GM18499 (cell line): ENCODE results near the gene LGI4.

Experiments used
- ATAC-seq: cut with Tn5 transposase; IDR thresholded peaks from one replicate; pipeline ENCODE4 v1.9.1; 2021; ENCODE audit warnings: moderate number of reproducible peaks; ENCODE audit not compliant: insufficient read depth, unreplicated experiment

Gene LGI4

GRCh38 chr19:35134601-35135242 lies at the start of gene LGI4:
Gene LGI4, minus strand, starts transcription at chr19:35135059. Its CDS starts 379 bp downstream, at chr19:35134680.
- no peak for ATAC-seq

DNA sequence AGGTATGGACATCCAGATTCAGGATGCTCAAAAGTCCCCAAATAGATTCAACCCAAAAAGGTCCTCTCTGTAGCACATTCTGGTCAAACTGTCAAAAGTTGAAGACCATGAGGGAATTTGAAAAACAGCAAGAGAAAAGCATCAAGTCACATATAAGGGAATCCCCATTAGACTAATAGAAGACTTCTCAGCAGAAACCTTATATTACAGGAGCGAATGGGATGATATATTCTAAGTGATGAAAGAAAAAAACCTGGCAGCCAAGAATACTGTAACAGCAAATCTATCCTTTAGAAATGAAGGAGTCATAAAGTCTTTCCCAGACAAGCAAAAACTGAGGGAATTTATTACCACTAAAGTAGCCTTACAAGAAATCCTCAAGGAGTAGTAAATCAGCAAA lies 49.4 kb upstream of the LGI4 start:
- ATAC-seq, result no peak

- ATAC-seq, result no peak
Measured at GRCh38 chr19:35181387-35181786, 46.5 kb upstream of the LGI4 start.

- no peak for ATAC-seq
Measured at GRCh38 chr19:35179830-35180229, 45.0 kb upstream of the LGI4 start.

- no peak for ATAC-seq
Measured at GRCh38 chr19:35178701-35179100, 43.8 kb upstream of the LGI4 start.

DNA sequence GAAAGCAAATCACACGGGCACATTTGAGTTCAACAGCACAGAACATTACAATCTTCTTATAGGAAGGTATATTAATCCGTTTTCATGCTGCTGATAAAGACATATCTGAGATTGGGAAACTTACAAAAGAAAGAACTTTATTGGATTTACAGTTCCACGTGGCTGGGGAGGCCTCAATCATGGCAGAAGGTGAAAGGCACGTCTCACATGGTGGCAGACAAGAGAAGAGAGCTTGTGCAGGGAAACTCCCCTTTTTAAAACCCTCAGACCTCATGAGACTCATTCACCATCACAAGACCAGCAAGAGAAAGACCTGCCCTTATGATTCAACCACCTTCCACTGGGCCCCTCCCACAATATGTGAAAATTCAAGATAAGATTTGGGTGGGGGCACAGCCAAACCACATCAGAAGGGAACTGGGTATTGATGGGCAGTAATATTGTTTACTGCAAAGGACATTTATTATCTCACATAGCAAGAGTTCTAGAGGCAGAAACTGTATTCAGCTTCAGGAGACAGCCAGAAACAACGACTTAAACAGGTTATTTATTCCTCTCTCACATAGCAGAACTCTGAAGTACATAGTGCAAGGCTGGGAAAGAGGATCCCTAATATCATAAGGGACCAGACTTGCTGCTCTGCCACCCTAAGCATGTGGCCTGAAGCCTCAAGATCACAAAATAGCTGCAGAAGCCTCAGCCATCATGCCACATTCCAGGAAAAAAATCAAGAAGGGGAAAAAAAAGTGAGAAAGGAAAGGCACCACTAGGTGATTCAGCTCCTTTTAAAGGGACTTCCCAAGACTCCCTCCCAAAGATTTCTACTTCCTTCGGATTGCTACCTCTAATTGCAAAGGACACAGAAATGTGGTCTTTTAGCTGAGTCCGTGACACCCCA lies 42.8 kb upstream of the LGI4 start:
- no peak for ATAC-seq

DNA sequence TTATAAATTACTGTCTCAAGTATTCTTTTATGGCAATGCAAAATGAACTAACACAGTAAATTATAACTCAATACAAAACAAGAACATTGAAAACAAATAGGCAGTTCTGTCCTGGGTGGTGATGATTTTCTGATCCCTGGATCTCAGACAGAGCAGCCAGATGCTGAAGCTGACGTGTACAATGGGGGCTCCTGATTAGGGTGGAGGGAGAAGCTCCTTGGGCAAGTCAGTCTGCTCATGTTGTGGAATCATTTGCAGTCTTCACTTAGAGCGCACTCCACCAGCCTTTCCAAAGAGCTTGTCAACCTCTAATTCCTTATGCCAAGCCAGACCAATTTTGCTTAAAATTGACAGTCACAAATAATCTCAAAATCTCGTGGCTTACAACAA lies 41.3 kb upstream of the LGI4 start:
- no peak for ATAC-seq

- no peak for ATAC-seq
Measured at GRCh38 chr19:35174226-35174625, 39.4 kb upstream of the LGI4 start.

GRCh38 chr19:35171730-35172129 lies 36.9 kb upstream of the LGI4 start:
- no peak for ATAC-seq

GRCh38 chr19:35170359-35171061 lies 35.7 kb upstream of the LGI4 start:
- no peak for ATAC-seq

DNA sequence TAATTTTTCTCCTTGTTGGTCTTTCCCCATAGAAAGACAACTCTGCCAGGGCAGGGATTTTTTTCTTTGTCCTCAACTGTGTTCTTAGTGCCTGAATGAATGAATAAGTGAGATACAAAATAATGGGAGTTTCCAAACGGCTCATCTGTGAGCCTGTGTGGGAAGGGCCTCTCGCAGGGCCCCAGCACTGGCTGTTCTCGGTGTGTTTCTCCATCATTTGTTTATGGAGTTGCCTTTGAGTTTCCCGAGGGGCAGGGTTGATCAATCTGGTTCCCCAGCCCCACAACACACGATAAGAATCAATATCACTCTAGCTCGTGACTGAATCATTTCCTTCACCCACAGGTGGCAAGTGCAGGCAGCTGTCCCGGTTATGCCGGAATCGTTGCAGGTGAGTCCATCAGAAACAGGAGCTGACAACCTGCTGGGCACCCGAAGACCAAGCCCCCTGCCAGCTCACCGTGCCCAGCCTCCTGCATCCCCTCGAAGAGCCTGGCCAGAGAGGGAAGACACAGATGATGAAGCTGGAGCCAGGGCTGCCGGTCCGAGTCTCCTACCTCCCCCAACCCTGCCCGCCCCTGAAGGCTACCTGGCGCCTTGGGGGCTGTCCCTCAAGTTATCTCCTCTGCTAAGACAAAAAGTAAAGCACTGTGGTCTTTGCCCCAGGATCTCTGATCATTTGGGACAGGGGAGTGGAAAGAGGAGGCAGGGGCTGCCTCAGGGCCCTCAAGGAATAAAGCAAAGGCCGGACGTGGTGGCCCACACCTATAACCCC lies 34.5 kb upstream of the LGI4 start:
- no peak for ATAC-seq

GRCh38 chr19:35168196-35168595 lies 33.3 kb upstream of the LGI4 start:
- ATAC-seq, result no peak

DNA sequence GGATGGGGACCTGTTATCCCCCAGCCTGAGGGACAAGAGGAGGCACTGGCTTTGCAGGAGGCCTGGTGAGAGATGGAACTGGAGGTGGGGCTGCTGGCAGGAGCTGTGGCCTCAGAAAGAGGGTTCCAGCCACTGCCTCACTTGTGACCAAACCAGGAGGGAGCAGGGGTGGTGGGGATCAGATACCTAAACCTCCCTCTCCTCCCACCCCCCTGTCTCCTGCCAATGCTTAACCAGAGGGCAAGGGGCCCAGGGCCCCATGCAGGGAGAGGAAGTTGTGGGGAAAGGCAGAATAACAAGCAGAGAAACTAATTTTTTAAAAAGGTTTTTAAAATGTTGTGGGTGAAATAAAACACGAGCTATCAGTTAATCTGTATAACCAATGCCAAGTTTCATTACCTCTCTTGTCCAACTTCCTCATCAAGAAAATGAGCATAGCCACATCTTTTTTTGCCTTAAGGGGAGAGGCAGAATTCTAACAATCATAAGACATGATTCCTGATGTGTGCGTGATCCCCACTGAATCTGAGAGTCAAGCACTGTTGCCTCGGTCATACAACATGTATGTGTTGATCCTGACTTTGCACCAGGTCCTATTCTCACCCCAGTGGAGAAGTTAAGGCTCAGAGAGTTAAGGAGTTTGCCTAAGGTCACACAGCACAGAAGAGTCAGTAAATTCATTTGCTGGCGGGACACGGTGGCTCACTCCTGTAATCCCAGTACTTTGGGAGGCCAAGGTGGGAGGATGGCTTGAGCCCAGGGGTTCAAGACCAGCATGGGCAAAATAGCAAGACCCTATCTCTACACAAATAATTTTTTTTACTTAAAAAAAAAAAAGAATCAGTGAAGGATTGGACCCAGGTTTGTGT lies 32.6 kb upstream of the LGI4 start:
- ATAC-seq, result no peak

DNA sequence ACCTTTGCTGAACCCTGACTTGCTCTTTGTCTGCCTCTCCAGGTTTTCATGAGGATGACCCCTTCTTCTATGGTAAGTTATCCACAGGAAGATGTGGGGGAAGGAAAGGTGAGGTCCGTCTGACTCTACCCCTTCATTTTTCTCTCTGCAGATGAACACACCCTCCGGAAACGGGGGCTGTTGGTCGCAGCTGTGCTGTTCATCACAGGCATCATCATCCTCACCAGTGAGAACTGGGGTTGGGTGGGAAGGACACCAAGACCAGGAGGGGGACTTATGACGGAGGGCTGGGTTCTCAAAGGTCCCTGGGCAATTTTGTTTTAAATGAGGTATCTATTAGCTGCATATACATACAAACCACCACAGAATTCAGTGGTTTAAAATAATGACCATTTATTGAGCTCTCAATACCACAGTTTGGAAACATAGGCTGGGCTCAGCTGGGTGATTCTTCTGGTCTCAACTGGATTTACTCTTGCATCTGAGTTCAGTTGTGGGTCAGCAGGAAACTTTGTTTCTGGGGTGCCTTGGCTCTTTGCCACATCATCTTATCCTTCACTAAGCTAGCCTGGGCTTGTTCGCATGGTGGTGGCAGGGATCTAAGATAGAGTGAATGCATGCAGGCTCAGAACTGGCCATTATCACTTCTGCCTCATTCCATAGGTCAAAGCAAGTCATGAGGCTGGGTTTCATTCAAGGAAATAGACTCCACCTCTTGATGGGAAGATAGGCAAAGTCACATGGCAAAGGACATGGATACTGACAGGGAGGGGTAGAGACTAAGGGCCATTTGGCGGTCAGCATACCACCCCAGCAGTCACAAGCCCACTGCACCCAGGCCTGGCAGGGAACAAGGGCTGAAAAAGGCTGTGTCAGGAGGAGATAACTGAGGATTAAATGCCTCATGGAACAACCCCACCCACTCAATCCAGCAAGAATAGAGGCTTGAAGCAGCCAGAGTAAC lies 31.5 kb upstream of the LGI4 start:
- no peak for ATAC-seq

- no peak for ATAC-seq
Measured at GRCh38 chr19:35165200-35166058, 30.6 kb upstream of the LGI4 start.

GRCh38 chr19:35164418-35164817 lies 29.6 kb upstream of the LGI4 start:
- no peak for ATAC-seq
